K562 (cell line): Measurements from ENCODE around the gene ADAMTSL2. TPM values are rescaled to one million over a fixed set of nuclear protein-coding genes. Genes with fewer than 3 reads are reported as not detected.

ENCODE experiments used
- ATAC-seq: fragments of 200-7000 bp; cut with Tn5 transposase; 3 replicates; pipeline ENCODE4 v1.9.1; 2020; ENCODE audit warnings: moderate library complexity
- BruUV-seq: library from RNA; stranded (reverse); fragments of 400-500 nt; replicated peaks from 2 replicates; lab custom pipeline; 2021; lab: Mats Ljungman, UMichigan
- CTCF ChIA-PET: fragments of 300-600 bp; formaldehyde crosslinking; extraction: SDS; loops from one replicate; lab custom pipeline; 2021; ENCODE audit warnings: low intra/inter-chr PET ratio; lab: Yijun Ruan, JAX
- POLR2A ChIA-PET: fragments of 300-600, 350-650 bp; sonication (Branson Sonifier 250); formaldehyde crosslinking; extraction: SDS; loops from one replicate; lab custom pipeline; 2021; ENCODE audit warnings: antibody characterized with exemption, inconsistent platforms; lab: Yijun Ruan, JAX
- DNase-seq, 4 experiments: peaks; one replicate each; pipeline versions ENCODE4 v3.0.0 to v3.0.0-alpha.2; 2011 to 2018; ENCODE audit warnings: low spot score in 3 of 4, mixed read lengths in 3 of 4; ENCODE audit errors: extremely low read depth in 1 of 4
- FAIRE-seq: peaks from 2 replicates; lab custom pipeline; 2011; peaks lifted over from hg19 to GRCh38; lab: Jason Lieb, UNC
- H2AFZ ChIP-seq: 2 replicates; pipeline ENCODE4 v1.6.0; 2011; ENCODE audit warnings: low read depth, low read length, control low read depth, inconsistent platforms
- H3K27ac ChIP-seq: fragments of 200-600 bp; 3 replicates; pipeline ENCODE4 v1.8.0; 2011; ENCODE audit warnings: low read depth, mild to moderate bottlenecking, control low read depth, inconsistent platforms, low read length, moderate library complexity, mixed read lengths; ENCODE audit errors: extremely low read depth
- H3K27me3 ChIP-seq, 2 experiments: fragments of 300-600 bp in 1 of 2; 2 replicates in 1 of 2; 3 replicates in 1 of 2; pipeline versions ENCODE4 v1.6.0 to v1.8.0; 2011; ENCODE audit warnings: inconsistent platforms in 2 of 2, low read length in 2 of 2, mild to moderate bottlenecking in 1 of 2, mixed read lengths in 1 of 2, moderate library complexity in 1 of 2; ENCODE audit not compliant: control insufficient read depth in 2 of 2, insufficient read depth in 2 of 2
- H3K36me3 ChIP-seq: fragments of 300-600 bp; 3 replicates; pipeline ENCODE4 v1.8.0; 2011; ENCODE audit warnings: mild to moderate bottlenecking, low read length, inconsistent platforms; ENCODE audit not compliant: control insufficient read depth, insufficient read depth
- H3K4me1 ChIP-seq, 2 experiments: fragments of 200-600 bp in 1 of 2; replicated peaks in 1 of 2; 2 replicates in 1 of 2; 3 replicates in 1 of 2; pipeline versions ENCODE4 v1.5.1 to v1.8.0; 2011; ENCODE audit warnings: inconsistent platforms in 2 of 2, low read length in 2 of 2, mild to moderate bottlenecking in 1 of 2, mixed read lengths in 1 of 2, moderate library complexity in 1 of 2; ENCODE audit not compliant: control insufficient read depth in 2 of 2, insufficient read depth in 2 of 2
- H3K4me2 ChIP-seq: 2 replicates; pipeline ENCODE4 v1.6.1; 2011; ENCODE audit warnings: low read length, control low read depth, inconsistent platforms, mixed read lengths; ENCODE audit not compliant: insufficient read depth
- H3K4me3 ChIP-seq: fragments of 200-600 bp; sonication (generic), shearing (Covaris generic); 2 replicates; pipeline ENCODE4 v1.5.1; 2016; ENCODE audit warnings: control low read depth, inconsistent platforms
- H3K79me2 ChIP-seq: fragments of 200-600 bp; 3 replicates; pipeline ENCODE4 v1.8.0; 2011; ENCODE audit warnings: low read length, inconsistent platforms; ENCODE audit not compliant: control insufficient read depth, insufficient read depth
- H3K9ac ChIP-seq, 2 experiments: 2 replicates each; pipeline versions ENCODE4 v1.6.0 to v1.6.1; 2011; ENCODE audit warnings: low read depth in 2 of 2, low read length in 2 of 2, control low read depth in 1 of 2, inconsistent platforms in 1 of 2, mild to moderate bottlenecking in 1 of 2, mixed read lengths in 1 of 2; ENCODE audit not compliant: insufficient read depth in 1 of 2
- H3K9me1 ChIP-seq: one replicate; pipeline ENCODE4 v1.6.0; 2011; ENCODE audit warnings: inconsistent platforms, mild to moderate bottlenecking, low read length, moderate library complexity; ENCODE audit not compliant: control insufficient read depth, insufficient read depth
- H3K9me3 ChIP-seq: replicated peaks from 2 replicates; pipeline ENCODE4 v1.5.1; 2011; ENCODE audit warnings: low read depth, low read length, inconsistent platforms; ENCODE audit not compliant: control insufficient read depth, insufficient read depth
- H4K20me1 ChIP-seq: replicated peaks from 2 replicates; pipeline ENCODE4 v1.6.1; 2011; ENCODE audit warnings: low read length, inconsistent platforms, mixed read lengths; ENCODE audit not compliant: control insufficient read depth, insufficient read depth
- DNMT1 ChIP-seq: fragments of 450-650 bp; IDR thresholded peaks from 2 replicates; pipeline ENCODE4 v1.6.1; 2016; ENCODE audit warnings: antibody characterized with exemption, mild to moderate bottlenecking
- HCFC1 ChIP-seq: IDR thresholded peaks from 2 replicates; pipeline ENCODE4 v1.6.1; 2012; ENCODE audit warnings: low read depth, low read length, improper control_type of control experiment
- MCM3 ChIP-seq: fragments of 450-650 bp; IDR thresholded peaks from 2 replicates; pipeline ENCODE4 v1.6.1; 2016
- ZFX ChIP-seq: sonication (generic); formaldehyde crosslinking; IDR thresholded peaks from 2 replicates; pipeline ENCODE4 v1.8.0; 2022; ENCODE audit warnings: mild to moderate bottlenecking, missing genetic modification reagents, moderate library complexity
- ZNF12 ChIP-seq: sonication (generic); formaldehyde crosslinking; IDR thresholded peaks from 2 replicates; pipeline ENCODE4 v1.4.0; 2020; ENCODE audit warnings: mild to moderate bottlenecking, missing genetic modification reagents
- ZNF197 ChIP-seq: fragments of 200-800 bp; sonication (Bioruptor generic); IDR thresholded peaks from 2 replicates; pipeline ENCODE4 v1.6.1; 2016; ENCODE audit warnings: low read depth, missing genetic modification characterization, missing compliant biosample characterization
- ZNF232 ChIP-seq: sonication (generic); formaldehyde crosslinking; IDR thresholded peaks from 2 replicates; pipeline ENCODE4 v1.8.0; 2022; ENCODE audit warnings: mild to moderate bottlenecking, missing genetic modification reagents
- ZNF785 ChIP-seq: fragments of 250-450 bp; sonication (Bioruptor Pico); IDR thresholded peaks from 2 replicates; pipeline ENCODE4 v1.4.0; 2020; ENCODE audit warnings: mild to moderate bottlenecking
- WGBS: fragments of 100-300 bp; shearing (Covaris generic); methylation state at CpG from one replicate; pipeline ENCODE4 v1.1.6; 2016; ENCODE audit warnings: low coverage, mixed read lengths; ENCODE audit not compliant: insufficient coverage; ENCODE audit errors: missing lambda C conversion rate; 5-methylcytosine and 5-hydroxymethylcytosine counted together
- in situ Hi-C: fragments of 300-500 bp; cut with MboI; formaldehyde crosslinking; loops from 4 replicates; pipeline ENCODE4 v1.15.0; 2018; ENCODE audit warnings: inconsistent platforms, mixed read lengths
- intact Hi-C: fragments of 100-400 bp; cut with micrococcal nuclease; formaldehyde crosslinking; loops from 2 replicates; pipeline ENCODE4 v1.14.2; 2022
- polyA plus RNA-seq, 8 experiments: library from polyadenylated mRNA; depleted of rRNA in 4 of 8; stranded (reverse) in 5 of 8; unstranded in 3 of 8; fragments of >200 nt; fragmentation: Nextera tagmentation in 2 of 8; fragmentation: Illumina TruSeq in 1 of 8; extraction: Ambion mirVana in 2 of 8; extraction: Trizol in 1 of 8; gene quantifications; 2 replicates each; pipeline versions ENCODE4 v1.2.1 to v1.2.3, GENCODE V29; 2011 to 2014; ENCODE audit warnings: inconsistent platforms in 1 of 8, missing spikeins in 1 of 8
- total RNA-seq, 7 experiments: library from RNA; depleted of rRNA in 6 of 7; stranded (reverse); fragments of >200 nt in 6 of 7; fragmentation: Illumina TruSeq in 2 of 7; extraction: Trizol in 2 of 7; gene quantifications; 2 replicates each; pipeline versions ENCODE4 v1.2.1 to v1.2.3, GENCODE V29; 2011 to 2021; ENCODE audit warnings: low replicate concordance in 1 of 7
- TF ChIP-seq, protein P1 (sequence below): fragments of 450-650 bp; conservative IDR thresholded peaks from 2 replicates; pipeline ENCODE4 v1.6.1; 2016; ENCODE audit warnings: missing genetic modification characterization, low read depth, mild to moderate bottlenecking, missing compliant biosample characterization, moderate library complexity
- TF ChIP-seq, protein P2 (sequence below): sonication (generic); formaldehyde crosslinking; IDR thresholded peaks from 2 replicates; pipeline ENCODE4 v1.8.0; 2023; ENCODE audit warnings: mild to moderate bottlenecking, missing genetic modification reagents
- TF ChIP-seq, protein P3 (sequence below): fragments of 150-350 bp; conservative IDR thresholded peaks from 2 replicates; pipeline ENCODE4 v1.6.1; 2014; ENCODE audit warnings: low read length
- TF ChIP-seq, protein P4 (sequence below): fragments of 450-650 bp; formaldehyde crosslinking; IDR thresholded peaks from 2 replicates; pipeline ENCODE4 v1.4.0; 2020; ENCODE audit warnings: mild to moderate bottlenecking

ADAMTSL2 gene
- total and polyA plus RNA-seq, 9 of the 15 experiments (the other 6 are each of a cell fraction or from before 2014, with no cell fraction given) = 0.04 TPM; not detected in 8

GRCh38 chr9:133514460-133515239 is 19.9 kb upstream of the ADAMTSL2 start:
- H3K36me3 ChIP-seq = no peaks in the 10 kb centered on the region; the same call in 2 of the 3 replicates
- no peak for ATAC-seq
- no peak overlapping the region for H3K4me2 ChIP-seq
- DNase-seq = no peak
- no peak overlapping the region for H3K4me3 ChIP-seq
- WGBS = 5% methylated on average over 8 of the region's 14 CpGs
- in situ Hi-C loops (no loop called here), intact Hi-C loops (no loop called here)
- H3K79me2 ChIP-seq = no peaks in the 10 kb centered on the region
- no peak for FAIRE-seq
- H3K4me1 ChIP-seq = peaks cover 0 to 23% of the 10 kb centered on the region in 2 experiments; a peak in 2 of 5 replicates
- H2AFZ ChIP-seq = no peak overlapping the region
- no TSS peak for BruUV-seq
- no peaks in the 10 kb centered on the region for H3K9me1 ChIP-seq
- ChIA-PET POLR2A (no interaction called here), CTCF (no interaction called here)
- no peak overlapping the region for H3K27ac ChIP-seq
- peaks cover 7% of the 10 kb centered on the region; the same call in 1 of the 2 replicates for H3K9me3 ChIP-seq
- peaks cover 26 to 64% of the 10 kb centered on the region in 2 experiments for H3K27me3 ChIP-seq
- no peaks in the 10 kb centered on the region; the same call in none of the 2 replicates for H4K20me1 ChIP-seq
- H3K9ac ChIP-seq = no peak overlapping the region
- TF ChIP-seq ZNF197 (CRISPR knock-in tag) (no peak), ZNF232 (no peak), ZNF12 (no peak), HCFC1 (no peak), ZFX (CRISPR knock-in tag) (no peak), DNMT1 (no peak), MCM3 (no peak), ZNF785 (CRISPR knock-in tag) (no peak)
- TF ChIP-seq, protein P1, sequence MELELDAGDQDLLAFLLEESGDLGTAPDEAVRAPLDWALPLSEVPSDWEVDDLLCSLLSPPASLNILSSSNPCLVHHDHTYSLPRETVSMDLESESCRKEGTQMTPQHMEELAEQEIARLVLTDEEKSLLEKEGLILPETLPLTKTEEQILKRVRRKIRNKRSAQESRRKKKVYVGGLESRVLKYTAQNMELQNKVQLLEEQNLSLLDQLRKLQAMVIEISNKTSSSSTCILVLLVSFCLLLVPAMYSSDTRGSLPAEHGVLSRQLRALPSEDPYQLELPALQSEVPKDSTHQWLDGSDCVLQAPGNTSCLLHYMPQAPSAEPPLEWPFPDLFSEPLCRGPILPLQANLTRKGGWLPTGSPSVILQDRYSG (tag) = no peak
- TF ChIP-seq, protein P2, sequence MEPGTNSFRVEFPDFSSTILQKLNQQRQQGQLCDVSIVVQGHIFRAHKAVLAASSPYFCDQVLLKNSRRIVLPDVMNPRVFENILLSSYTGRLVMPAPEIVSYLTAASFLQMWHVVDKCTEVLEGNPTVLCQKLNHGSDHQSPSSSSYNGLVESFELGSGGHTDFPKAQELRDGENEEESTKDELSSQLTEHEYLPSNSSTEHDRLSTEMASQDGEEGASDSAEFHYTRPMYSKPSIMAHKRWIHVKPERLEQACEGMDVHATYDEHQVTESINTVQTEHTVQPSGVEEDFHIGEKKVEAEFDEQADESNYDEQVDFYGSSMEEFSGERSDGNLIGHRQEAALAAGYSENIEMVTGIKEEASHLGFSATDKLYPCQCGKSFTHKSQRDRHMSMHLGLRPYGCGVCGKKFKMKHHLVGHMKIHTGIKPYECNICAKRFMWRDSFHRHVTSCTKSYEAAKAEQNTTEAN (CRISPR knock-in tag) = no peak
- TF ChIP-seq, protein P3, sequence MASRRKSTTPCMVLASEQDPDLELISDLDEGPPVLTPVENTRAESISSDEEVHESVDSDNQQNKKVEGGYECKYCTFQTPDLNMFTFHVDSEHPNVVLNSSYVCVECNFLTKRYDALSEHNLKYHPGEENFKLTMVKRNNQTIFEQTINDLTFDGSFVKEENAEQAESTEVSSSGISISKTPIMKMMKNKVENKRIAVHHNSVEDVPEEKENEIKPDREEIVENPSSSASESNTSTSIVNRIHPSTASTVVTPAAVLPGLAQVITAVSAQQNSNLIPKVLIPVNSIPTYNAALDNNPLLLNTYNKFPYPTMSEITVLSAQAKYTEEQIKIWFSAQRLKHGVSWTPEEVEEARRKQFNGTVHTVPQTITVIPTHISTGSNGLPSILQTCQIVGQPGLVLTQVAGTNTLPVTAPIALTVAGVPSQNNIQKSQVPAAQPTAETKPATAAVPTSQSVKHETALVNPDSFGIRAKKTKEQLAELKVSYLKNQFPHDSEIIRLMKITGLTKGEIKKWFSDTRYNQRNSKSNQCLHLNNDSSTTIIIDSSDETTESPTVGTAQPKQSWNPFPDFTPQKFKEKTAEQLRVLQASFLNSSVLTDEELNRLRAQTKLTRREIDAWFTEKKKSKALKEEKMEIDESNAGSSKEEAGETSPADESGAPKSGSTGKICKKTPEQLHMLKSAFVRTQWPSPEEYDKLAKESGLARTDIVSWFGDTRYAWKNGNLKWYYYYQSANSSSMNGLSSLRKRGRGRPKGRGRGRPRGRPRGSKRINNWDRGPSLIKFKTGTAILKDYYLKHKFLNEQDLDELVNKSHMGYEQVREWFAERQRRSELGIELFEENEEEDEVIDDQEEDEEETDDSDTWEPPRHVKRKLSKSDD = no peak
- TF ChIP-seq, protein P4, sequence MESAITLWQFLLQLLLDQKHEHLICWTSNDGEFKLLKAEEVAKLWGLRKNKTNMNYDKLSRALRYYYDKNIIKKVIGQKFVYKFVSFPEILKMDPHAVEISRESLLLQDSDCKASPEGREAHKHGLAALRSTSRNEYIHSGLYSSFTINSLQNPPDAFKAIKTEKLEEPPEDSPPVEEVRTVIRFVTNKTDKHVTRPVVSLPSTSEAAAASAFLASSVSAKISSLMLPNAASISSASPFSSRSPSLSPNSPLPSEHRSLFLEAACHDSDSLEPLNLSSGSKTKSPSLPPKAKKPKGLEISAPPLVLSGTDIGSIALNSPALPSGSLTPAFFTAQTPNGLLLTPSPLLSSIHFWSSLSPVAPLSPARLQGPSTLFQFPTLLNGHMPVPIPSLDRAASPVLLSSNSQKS (CRISPR knock-in tag) = no peak
